K562 (cell line): ENCODE results near the gene OR52W1. TPM values are rescaled to one million over a fixed set of nuclear protein-coding genes. Genes with fewer than 3 reads are reported as not detected.

ENCODE experiments used
- ATAC-seq: fragments of 200-7000 bp; cut with Tn5 transposase; 3 replicates; pipeline ENCODE4 v1.9.1; 2020; ENCODE audit warnings: moderate library complexity
- BruUV-seq: library from RNA; stranded (reverse); fragments of 400-500 nt; replicated peaks from 2 replicates; lab custom pipeline; 2021; lab: Mats Ljungman, UMichigan
- CTCF ChIA-PET: fragments of 300-600 bp; formaldehyde crosslinking; extraction: SDS; loops from one replicate; lab custom pipeline; 2021; ENCODE audit warnings: low intra/inter-chr PET ratio; lab: Yijun Ruan, JAX
- POLR2A ChIA-PET: fragments of 300-600, 350-650 bp; sonication (Branson Sonifier 250); formaldehyde crosslinking; extraction: SDS; loops from one replicate; lab custom pipeline; 2021; ENCODE audit warnings: antibody characterized with exemption, inconsistent platforms; lab: Yijun Ruan, JAX
- DNase-seq, 4 experiments: peaks; one replicate each; pipeline versions ENCODE4 v3.0.0 to v3.0.0-alpha.2; 2011 to 2018; ENCODE audit warnings: low spot score in 3 of 4, mixed read lengths in 3 of 4; ENCODE audit errors: extremely low read depth in 1 of 4
- FAIRE-seq: peaks from 2 replicates; lab custom pipeline; 2011; peaks lifted over from hg19 to GRCh38; lab: Jason Lieb, UNC
- H2AFZ ChIP-seq: 2 replicates; pipeline ENCODE4 v1.6.0; 2011; ENCODE audit warnings: low read depth, low read length, control low read depth, inconsistent platforms
- H3K27ac ChIP-seq: fragments of 200-600 bp; 3 replicates; pipeline ENCODE4 v1.8.0; 2011; ENCODE audit warnings: low read depth, mild to moderate bottlenecking, control low read depth, inconsistent platforms, low read length, moderate library complexity, mixed read lengths; ENCODE audit errors: extremely low read depth
- H3K27me3 ChIP-seq, 2 experiments: fragments of 300-600 bp in 1 of 2; 2 replicates in 1 of 2; 3 replicates in 1 of 2; pipeline versions ENCODE4 v1.6.0 to v1.8.0; 2011; ENCODE audit warnings: inconsistent platforms in 2 of 2, low read length in 2 of 2, mild to moderate bottlenecking in 1 of 2, mixed read lengths in 1 of 2, moderate library complexity in 1 of 2; ENCODE audit not compliant: control insufficient read depth in 2 of 2, insufficient read depth in 2 of 2
- H3K36me3 ChIP-seq: fragments of 300-600 bp; 3 replicates; pipeline ENCODE4 v1.8.0; 2011; ENCODE audit warnings: mild to moderate bottlenecking, low read length, inconsistent platforms; ENCODE audit not compliant: control insufficient read depth, insufficient read depth
- H3K4me1 ChIP-seq, 2 experiments: fragments of 200-600 bp in 1 of 2; replicated peaks in 1 of 2; 2 replicates in 1 of 2; 3 replicates in 1 of 2; pipeline versions ENCODE4 v1.5.1 to v1.8.0; 2011; ENCODE audit warnings: inconsistent platforms in 2 of 2, low read length in 2 of 2, mild to moderate bottlenecking in 1 of 2, mixed read lengths in 1 of 2, moderate library complexity in 1 of 2; ENCODE audit not compliant: control insufficient read depth in 2 of 2, insufficient read depth in 2 of 2
- H3K4me2 ChIP-seq: 2 replicates; pipeline ENCODE4 v1.6.1; 2011; ENCODE audit warnings: low read length, control low read depth, inconsistent platforms, mixed read lengths; ENCODE audit not compliant: insufficient read depth
- H3K4me3 ChIP-seq: fragments of 200-600 bp; sonication (generic), shearing (Covaris generic); 2 replicates; pipeline ENCODE4 v1.5.1; 2016; ENCODE audit warnings: control low read depth, inconsistent platforms
- H3K79me2 ChIP-seq: fragments of 200-600 bp; 3 replicates; pipeline ENCODE4 v1.8.0; 2011; ENCODE audit warnings: low read length, inconsistent platforms; ENCODE audit not compliant: control insufficient read depth, insufficient read depth
- H3K9ac ChIP-seq, 2 experiments: 2 replicates each; pipeline versions ENCODE4 v1.6.0 to v1.6.1; 2011; ENCODE audit warnings: low read depth in 2 of 2, low read length in 2 of 2, control low read depth in 1 of 2, inconsistent platforms in 1 of 2, mild to moderate bottlenecking in 1 of 2, mixed read lengths in 1 of 2; ENCODE audit not compliant: insufficient read depth in 1 of 2
- H3K9me1 ChIP-seq: one replicate; pipeline ENCODE4 v1.6.0; 2011; ENCODE audit warnings: inconsistent platforms, mild to moderate bottlenecking, low read length, moderate library complexity; ENCODE audit not compliant: control insufficient read depth, insufficient read depth
- H3K9me3 ChIP-seq: replicated peaks from 2 replicates; pipeline ENCODE4 v1.5.1; 2011; ENCODE audit warnings: low read depth, low read length, inconsistent platforms; ENCODE audit not compliant: control insufficient read depth, insufficient read depth
- H4K20me1 ChIP-seq: replicated peaks from 2 replicates; pipeline ENCODE4 v1.6.1; 2011; ENCODE audit warnings: low read length, inconsistent platforms, mixed read lengths; ENCODE audit not compliant: control insufficient read depth, insufficient read depth
- ATF3 ChIP-seq, 2 experiments: fragments of 450-650 bp in 1 of 2; sonication (generic) in 1 of 2; formaldehyde crosslinking in 1 of 2; IDR thresholded peaks in 1 of 2; conservative IDR thresholded peaks in 1 of 2; 2 replicates each; pipeline versions ENCODE4 v1.6.1 to v1.8.1; 2016 to 2023; ENCODE audit warnings: mild to moderate bottlenecking in 2 of 2, moderate library complexity in 2 of 2, inconsistent platforms in 1 of 2, missing genetic modification reagents in 1 of 2
- BCL6 ChIP-seq: fragments of 250-450 bp; sonication (Bioruptor Pico); IDR thresholded peaks from 2 replicates; pipeline ENCODE4 v1.4.0; 2020
- BRF2 ChIP-seq: IDR thresholded peaks from 3 replicates; pipeline ENCODE4 v1.6.1; 2011; ENCODE audit warnings: borderline replicate concordance, mild to moderate bottlenecking; ENCODE audit not compliant: insufficient read length, insufficient read depth
- GTF2A2 ChIP-seq: IDR thresholded peaks from 2 replicates; pipeline ENCODE4 v1.6.1; 2016; ENCODE audit warnings: mild to moderate bottlenecking, missing genetic modification characterization, missing compliant biosample characterization
- HDAC3 ChIP-seq: fragments of 450-650 bp; IDR thresholded peaks from 2 replicates; pipeline ENCODE4 v1.6.1; 2018; ENCODE audit warnings: borderline replicate concordance, mild to moderate bottlenecking, moderate library complexity; ENCODE audit not compliant: partially characterized antibody
- IRF2 ChIP-seq: sonication (generic); formaldehyde crosslinking; IDR thresholded peaks from 2 replicates; pipeline ENCODE4 v1.8.1; 2022; ENCODE audit warnings: mild to moderate bottlenecking, missing genetic modification reagents
- PATZ1 ChIP-seq: fragments of 250-450 bp; sonication (Bioruptor Pico); IDR thresholded peaks from 2 replicates; pipeline ENCODE4 v1.5.0; 2020; ENCODE audit warnings: mild to moderate bottlenecking, borderline replicate concordance
- SRF ChIP-seq, 2 experiments: fragments of 250-450, 450-650 bp in 1 of 2; sonication (Bioruptor Pico) in 1 of 2; sonication (generic) in 1 of 2; formaldehyde crosslinking; IDR thresholded peaks; 2 replicates each; pipeline versions ENCODE4 v1.5.0 to v1.5.1; 2020 to 2022; ENCODE audit warnings: mild to moderate bottlenecking in 1 of 2, missing genetic modification reagents in 1 of 2
- TEAD1 ChIP-seq, 2 experiments: fragments of 450-650 bp in 1 of 2; sonication (generic) in 1 of 2; formaldehyde crosslinking; IDR thresholded peaks; 2 replicates each; pipeline versions ENCODE4 v1.4.0 to v1.8.0; 2020 to 2022; ENCODE audit warnings: mild to moderate bottlenecking in 2 of 2, missing genetic modification reagents in 1 of 2
- VEZF1 ChIP-seq: fragments of 200-800 bp; sonication (Bioruptor generic); IDR thresholded peaks from 2 replicates; pipeline ENCODE4 v1.6.1; 2017; ENCODE audit warnings: missing genetic modification characterization, missing compliant biosample characterization
- ZBTB43 ChIP-seq: sonication (generic); formaldehyde crosslinking; IDR thresholded peaks from 2 replicates; pipeline ENCODE4 v1.8.0; 2023; ENCODE audit warnings: mild to moderate bottlenecking, missing genetic modification reagents
- ZNF263 ChIP-seq: sonication (generic); formaldehyde crosslinking; IDR thresholded peaks from 2 replicates; pipeline ENCODE4 v1.8.0; 2022; ENCODE audit warnings: mild to moderate bottlenecking, missing genetic modification reagents, borderline replicate concordance
- ZNF3 ChIP-seq: fragments of 250-450 bp; sonication (Bioruptor Pico); IDR thresholded peaks from 2 replicates; pipeline ENCODE4 v1.5.0; 2021; ENCODE audit warnings: mild to moderate bottlenecking, moderate library complexity
- ZNF551 ChIP-seq: fragments of 250-450 bp; sonication (Bioruptor Pico); IDR thresholded peaks from 2 replicates; pipeline ENCODE4 v1.5.0; 2021; ENCODE audit warnings: mild to moderate bottlenecking, moderate library complexity
- WGBS: fragments of 100-300 bp; shearing (Covaris generic); methylation state at CpG from one replicate; pipeline ENCODE4 v1.1.6; 2016; ENCODE audit warnings: low coverage, mixed read lengths; ENCODE audit not compliant: insufficient coverage; ENCODE audit errors: missing lambda C conversion rate; 5-methylcytosine and 5-hydroxymethylcytosine counted together
- in situ Hi-C: fragments of 300-500 bp; cut with MboI; formaldehyde crosslinking; loops from 4 replicates; pipeline ENCODE4 v1.15.0; 2018; ENCODE audit warnings: inconsistent platforms, mixed read lengths
- intact Hi-C: fragments of 100-400 bp; cut with micrococcal nuclease; formaldehyde crosslinking; loops from 2 replicates; pipeline ENCODE4 v1.14.2; 2022
- polyA plus RNA-seq, 8 experiments: library from polyadenylated mRNA; depleted of rRNA in 4 of 8; stranded (reverse) in 5 of 8; unstranded in 3 of 8; fragments of >200 nt; fragmentation: Nextera tagmentation in 2 of 8; fragmentation: Illumina TruSeq in 1 of 8; extraction: Ambion mirVana in 2 of 8; extraction: Trizol in 1 of 8; gene quantifications; 2 replicates each; pipeline versions ENCODE4 v1.2.1 to v1.2.3, GENCODE V29; 2011 to 2014; ENCODE audit warnings: inconsistent platforms in 1 of 8, missing spikeins in 1 of 8
- total RNA-seq, 7 experiments: library from RNA; depleted of rRNA in 6 of 7; stranded (reverse); fragments of >200 nt in 6 of 7; fragmentation: Illumina TruSeq in 2 of 7; extraction: Trizol in 2 of 7; gene quantifications; 2 replicates each; pipeline versions ENCODE4 v1.2.1 to v1.2.3, GENCODE V29; 2011 to 2021; ENCODE audit warnings: low replicate concordance in 1 of 7

Gene OR52W1
- total and polyA plus RNA-seq, 9 of the 15 experiments (the other 6 are each of a cell fraction or from before 2014, with no cell fraction given) = not detected

GRCh38 chr11:6200975-6201374 lies 2.0 kb downstream of the OR52W1 start:
- in situ Hi-C loops = no loop called here
- no peaks in the 10 kb centered on the region; the same call in 2 of the 3 replicates for H3K79me2 ChIP-seq
- no peak overlapping the region for H2AFZ ChIP-seq
- H3K4me3 ChIP-seq = no peak overlapping the region
- peaks cover 2% of the 10 kb centered on the region for H3K9me1 ChIP-seq
- peaks cover 0 to 7% of the 10 kb centered on the region in 2 experiments; a peak in 3 of 5 replicates for H3K27me3 ChIP-seq
- no peak for DNase-seq
- intact Hi-C loops = no loop called here
- no peak overlapping the region for H3K4me2 ChIP-seq
- no peaks in the 10 kb centered on the region for H4K20me1 ChIP-seq
- no peaks in the 10 kb centered on the region for H3K4me1 ChIP-seq
- 10% methylated on average over 4 of the region's 4 CpGs for WGBS
- H3K36me3 ChIP-seq = no peaks in the 10 kb centered on the region
- no peak overlapping the region for H3K9ac ChIP-seq
- POLR2A ChIA-PET = interaction anchor here (1.1 kb wide), 1 partner anchor 33 kb away, joined by 5 read pairs; no protein-coding TSS in a partner anchor
- no peak overlapping the region for H3K27ac ChIP-seq
- no peak for ATAC-seq
- CTCF ChIA-PET = no interaction called here
- no peaks in the 10 kb centered on the region for H3K9me3 ChIP-seq
- FAIRE-seq = no peak
- BruUV-seq = no TSS peak
- no peak for TF ChIP-seq ZNF263 (CRISPR knock-in tag)
- TF ChIP-seq PATZ1 (CRISPR knock-in tag) = no peak
- TF ChIP-seq BCL6 = no peak
- no peak for TF ChIP-seq GTF2A2 (tag)
- TF ChIP-seq ZNF3 = no peak
- TF ChIP-seq SRF (CRISPR knock-in tag; IDR thresholded peaks at IDR 0.05) = no peak
- TF ChIP-seq HDAC3 = no peak
- TF ChIP-seq ZBTB43 (CRISPR knock-in tag) = no peak
- TF ChIP-seq BRF2 = no peak
- no peak for TF ChIP-seq ZNF551 (CRISPR knock-in tag)
- TF ChIP-seq ATF3 (IDR thresholded peaks at IDR 0.05) = no peak
- no peak for TF ChIP-seq ATF3 (CRISPR knock-in tag; conservative IDR thresholded peaks at IDR 0.05)
- TF ChIP-seq IRF2 (CRISPR knock-in tag) = no peak
- TF ChIP-seq VEZF1 (CRISPR knock-in tag) = no peak
- no peak for TF ChIP-seq TEAD1 (CRISPR knock-in tag; IDR thresholded peaks at IDR 0.05)
